ENCODE data around the gene CRTC1.
"Not testable (repeated sequence)": the region's sequence is repeated elsewhere in the genome, so short reads cannot be mapped to it uniquely, and the experiment has no call there.

The CRTC1 gene

GRCh38 chr19:18725841-18726770, 42.6 kb downstream of the CRTC1 start:
- TF ChIP-seq POLR2A (IDR thresholded peaks at IDR 0.05; ENCODE audit: low read depth, low read length), result no peak
- no peak for FAIRE-seq
- no peak for DNase-seq (ENCODE audit: insufficient read length, low spot score)

- DNase-seq (ENCODE audit: insufficient read length, low spot score) (no peak), FAIRE-seq (no peak)
- no peak for TF ChIP-seq POLR2A (IDR thresholded peaks at IDR 0.05; ENCODE audit: low read depth, low read length)
These were observed 43.4 kb downstream of the CRTC1 start for GRCh38 chr19:18726846-18727245.

- FAIRE-seq; DNase-seq (ENCODE audit: insufficient read length, low spot score): not testable (repeated sequence)
These were observed 44.1 kb downstream of the CRTC1 start for GRCh38 chr19:18727602-18728001.

- FAIRE-seq, result no peak
- TF ChIP-seq POLR2A (IDR thresholded peaks at IDR 0.05; ENCODE audit: low read depth, low read length), result no peak
- no peak for DNase-seq (ENCODE audit: insufficient read length, low spot score)
These were observed 46.6 kb downstream of the CRTC1 start for GRCh38 chr19:18729933-18730530.

- no peak for TF ChIP-seq POLR2A (IDR thresholded peaks at IDR 0.05; ENCODE audit: low read depth, low read length)
- FAIRE-seq (no peak), DNase-seq (ENCODE audit: insufficient read length, low spot score) (no peak)
These were observed 47.5 kb downstream of the CRTC1 start for GRCh38 chr19:18730885-18731513.

- TF ChIP-seq POLR2A (IDR thresholded peaks at IDR 0.05; ENCODE audit: low read depth, low read length), result no peak
- no peak for DNase-seq (ENCODE audit: insufficient read length, low spot score)
- FAIRE-seq, result no peak
These were observed 48.1 kb downstream of the CRTC1 start for GRCh38 chr19:18731562-18732008.

GRCh38 chr19:18733196-18733647, 49.7 kb downstream of the CRTC1 start:
- FAIRE-seq (no peak), DNase-seq (ENCODE audit: insufficient read length, low spot score) (no peak)
- TF ChIP-seq POLR2A (IDR thresholded peaks at IDR 0.05; ENCODE audit: low read depth, low read length), result no peak

- not testable (repeated sequence) for FAIRE-seq; DNase-seq (ENCODE audit: insufficient read length, low spot score)
These were observed 50.4 kb downstream of the CRTC1 start for GRCh38 chr19:18733762-18734332.

GRCh38 chr19:18735324-18735723, 51.8 kb downstream of the CRTC1 start:
- FAIRE-seq (no peak), DNase-seq (ENCODE audit: insufficient read length, low spot score) (no peak)
- no peak for TF ChIP-seq POLR2A (IDR thresholded peaks at IDR 0.05; ENCODE audit: low read depth, low read length)

GRCh38 chr19:18735752-18736151, 52.3 kb downstream of the CRTC1 start:
- no peak for FAIRE-seq
- no peak for TF ChIP-seq POLR2A (IDR thresholded peaks at IDR 0.05; ENCODE audit: low read depth, low read length)

GRCh38 chr19:18736415-18737336, 53.2 kb downstream of the CRTC1 start:
- no peak for TF ChIP-seq POLR2A (IDR thresholded peaks at IDR 0.05; ENCODE audit: low read depth, low read length)
- DNase-seq (ENCODE audit: insufficient read length, low spot score) (no peak), FAIRE-seq (no peak)

More at GRCh38 chr19:18735752-18736151, 52.3 kb downstream of the CRTC1 start:
- no peak for DNase-seq (ENCODE audit: insufficient read length, low spot score)

- DNase-seq (ENCODE audit: insufficient read length, low spot score) (no peak), FAIRE-seq (no peak)
- no peak for TF ChIP-seq POLR2A (IDR thresholded peaks at IDR 0.05; ENCODE audit: low read depth, low read length)
These were observed 54.0 kb downstream of the CRTC1 start for GRCh38 chr19:18737337-18737953.

GRCh38 chr19:18737954-18738351, 54.5 kb downstream of the CRTC1 start:
- no peak for TF ChIP-seq POLR2A (IDR thresholded peaks at IDR 0.05; ENCODE audit: low read depth, low read length)
- DNase-seq (ENCODE audit: insufficient read length, low spot score), result no peak
- FAIRE-seq, result no peak
